GM21825 (cell line): Measurements from ENCODE around the gene VWA3A.
"Not testable (repeated sequence)": the region's sequence is repeated elsewhere in the genome, so short reads cannot be mapped to it uniquely, and the experiment has no call there.

Experiments
- ATAC-seq: cut with Tn5 transposase; IDR thresholded peaks from one replicate; pipeline ENCODE4 v1.9.1; 2021; ENCODE audit warnings: mild to moderate bottlenecking, moderate library complexity; ENCODE audit not compliant: unreplicated experiment

Gene VWA3A, protein sequence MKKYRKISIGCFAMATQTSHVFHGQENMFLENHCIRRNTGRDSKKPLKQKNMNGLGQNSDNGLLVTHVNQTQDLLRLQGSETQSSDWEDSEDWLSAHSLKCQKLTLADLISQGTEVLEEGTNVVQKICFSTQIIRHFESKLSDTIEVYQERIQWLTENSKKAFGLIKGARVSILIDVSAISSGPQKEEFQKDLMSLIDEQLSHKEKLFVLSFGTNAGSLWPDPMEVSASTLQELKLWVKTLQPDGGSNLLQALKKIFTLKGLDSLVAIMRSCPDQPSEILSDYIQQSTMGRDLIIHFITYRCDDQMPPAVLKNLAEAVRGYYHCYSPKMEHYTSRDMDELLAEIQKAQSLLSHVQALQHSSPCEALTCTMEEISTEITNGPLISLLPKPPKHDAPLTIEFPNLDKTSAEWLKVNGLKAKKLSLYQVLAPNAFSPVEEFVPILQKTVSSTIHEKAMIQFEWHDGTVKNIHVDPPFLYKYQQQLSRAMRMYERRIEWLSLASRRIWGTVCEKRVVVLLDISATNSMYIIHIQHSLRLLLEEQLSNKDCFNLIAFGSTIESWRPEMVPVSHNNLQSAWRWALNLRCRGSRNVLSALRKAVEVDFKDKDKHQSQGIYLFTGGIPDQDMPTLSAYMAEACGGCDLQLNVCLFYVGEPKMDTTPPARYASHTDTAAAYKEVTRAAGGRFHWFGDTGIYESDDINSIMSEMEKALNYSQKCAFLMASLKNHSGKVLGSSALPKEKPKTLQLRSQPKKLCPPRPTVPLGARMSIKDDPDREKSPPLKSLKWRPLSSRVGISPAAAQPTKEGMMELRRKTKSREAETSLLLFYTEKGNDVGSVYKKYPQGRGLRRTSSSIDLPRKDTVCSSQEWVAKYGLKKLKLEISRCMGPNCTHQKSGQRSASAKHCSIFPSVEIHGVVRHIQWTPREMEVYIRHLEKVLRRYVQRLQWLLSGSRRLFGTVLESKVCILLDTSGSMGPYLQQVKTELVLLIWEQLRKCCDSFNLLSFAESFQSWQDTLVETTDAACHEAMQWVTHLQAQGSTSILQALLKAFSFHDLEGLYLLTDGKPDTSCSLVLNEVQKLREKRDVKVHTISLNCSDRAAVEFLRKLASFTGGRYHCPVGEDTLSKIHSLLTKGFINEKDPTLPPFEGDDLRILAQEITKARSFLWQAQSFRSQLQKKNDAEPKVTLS

DNA sequence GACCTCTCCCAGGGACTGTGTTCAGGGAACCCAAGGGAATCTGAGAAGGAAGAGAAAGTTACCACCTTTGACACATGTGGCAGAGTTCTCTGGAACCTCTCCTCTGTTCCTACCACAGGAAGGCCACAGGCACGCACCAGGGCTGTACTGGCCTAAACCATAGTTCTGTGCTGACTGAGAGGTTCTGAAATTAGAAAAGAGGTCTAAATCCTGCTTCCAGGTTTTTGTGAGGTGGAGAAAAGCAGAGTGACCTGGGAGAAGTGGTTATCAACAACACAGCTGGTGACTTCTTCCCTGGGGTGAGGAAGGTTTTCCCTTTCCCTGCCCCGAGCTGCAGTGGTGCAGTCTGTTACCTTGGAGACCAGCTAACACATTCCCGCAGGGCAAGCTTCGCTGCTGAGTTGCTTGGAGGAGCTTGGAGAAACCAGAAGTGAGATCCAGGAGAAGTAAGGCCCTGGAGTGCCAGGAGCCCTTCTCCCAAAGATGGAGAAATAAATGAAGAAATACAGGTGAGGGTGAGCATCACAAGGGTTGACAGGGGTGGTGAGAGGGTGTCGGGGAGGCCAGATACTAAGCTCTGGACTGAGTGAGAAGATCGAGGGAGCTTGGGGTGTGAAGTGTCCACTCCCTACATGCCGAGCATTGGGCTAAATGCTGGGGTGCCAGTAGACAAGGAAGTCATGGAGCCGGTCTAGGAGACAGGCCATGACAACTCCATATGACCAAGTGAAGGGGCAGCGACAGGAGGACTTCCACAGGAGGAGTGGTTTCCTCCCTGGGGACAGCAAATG lies at the start of gene VWA3A:
VWA3A (plus strand) TSS at position 399 of the 791 bp plus-strand sequence; CDS start at position 496, 97 bp downstream.
- ATAC-seq: no peak

DNA sequence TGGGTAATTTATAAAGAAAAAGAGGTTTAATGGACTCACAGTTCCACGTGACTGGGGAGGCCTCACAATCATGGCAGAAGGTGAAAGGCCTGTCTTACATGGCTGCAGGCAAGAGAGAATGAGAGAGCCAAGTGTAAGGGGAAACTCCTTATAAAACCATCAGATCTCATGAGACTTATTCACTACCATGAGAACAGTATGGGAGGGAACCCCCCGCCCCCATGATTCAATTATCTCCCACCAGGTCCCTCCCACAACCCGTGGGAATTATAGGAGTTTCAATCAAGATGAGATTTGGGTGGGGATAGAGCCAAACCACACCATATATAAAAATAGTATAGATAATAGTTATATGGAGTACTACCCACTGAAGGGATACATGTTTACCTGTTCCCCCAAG lies 48.5 kb upstream of the VWA3A start:
- not testable (repeated sequence) for ATAC-seq

DNA sequence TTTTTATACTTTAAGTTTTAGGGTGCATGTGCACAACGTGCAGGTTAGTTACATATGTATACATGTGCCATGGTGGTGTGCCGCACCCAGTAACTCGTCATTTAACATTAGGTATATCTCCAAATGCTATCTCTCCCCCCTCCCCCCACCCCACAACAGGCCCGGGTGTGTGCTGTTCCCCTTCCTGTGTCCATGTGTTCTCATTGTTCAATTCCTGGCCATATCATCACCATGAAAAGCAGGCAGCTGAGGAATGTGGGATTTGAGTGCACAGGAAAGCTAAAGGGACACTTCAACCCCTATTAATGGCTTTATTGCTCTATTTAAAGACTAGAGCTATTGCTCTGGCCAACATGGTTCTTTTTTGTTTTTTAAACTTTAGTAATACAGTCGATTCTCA lies 46.5 kb upstream of the VWA3A start:
- ATAC-seq: not testable (repeated sequence)

DNA sequence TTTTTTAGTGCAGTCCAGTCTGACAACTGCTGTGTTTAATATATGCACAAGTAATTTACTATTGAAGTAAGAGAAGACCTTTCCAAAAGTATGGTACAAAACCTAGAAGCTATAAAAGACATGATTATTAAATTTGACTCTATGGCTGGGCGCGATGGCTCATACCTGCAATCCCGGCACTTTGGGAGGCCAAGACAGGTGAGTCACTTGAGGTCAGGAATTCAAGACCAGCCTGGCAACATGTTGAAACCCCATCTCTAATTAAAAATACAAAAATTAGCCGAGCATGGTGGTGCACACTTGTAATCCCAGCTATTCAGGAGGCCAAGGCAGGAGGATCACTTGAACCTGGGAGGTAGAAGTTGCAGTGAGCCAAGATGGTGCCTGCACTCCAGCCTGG lies 41.4 kb upstream of the VWA3A start:
- ATAC-seq: no peak

DNA sequence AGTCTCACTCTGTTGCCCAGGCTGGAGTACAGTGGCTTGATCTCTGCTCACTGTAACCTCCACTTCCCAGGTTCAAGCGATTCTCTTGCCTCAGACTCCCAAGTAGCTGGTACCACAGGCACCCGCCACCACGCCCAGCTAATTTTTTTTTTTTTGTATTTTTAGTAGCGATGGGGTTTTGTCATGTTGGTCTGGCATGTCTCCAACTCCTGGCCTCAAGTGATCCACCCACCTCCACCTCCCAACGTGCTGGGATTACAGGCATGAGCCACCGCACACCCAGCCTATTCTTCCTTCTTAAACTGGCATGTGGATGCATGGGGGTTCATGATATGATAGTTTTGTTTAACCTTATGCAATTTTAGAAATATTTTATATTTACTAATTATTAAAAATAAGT lies 39.4 kb upstream of the VWA3A start:
- no peak for ATAC-seq

DNA sequence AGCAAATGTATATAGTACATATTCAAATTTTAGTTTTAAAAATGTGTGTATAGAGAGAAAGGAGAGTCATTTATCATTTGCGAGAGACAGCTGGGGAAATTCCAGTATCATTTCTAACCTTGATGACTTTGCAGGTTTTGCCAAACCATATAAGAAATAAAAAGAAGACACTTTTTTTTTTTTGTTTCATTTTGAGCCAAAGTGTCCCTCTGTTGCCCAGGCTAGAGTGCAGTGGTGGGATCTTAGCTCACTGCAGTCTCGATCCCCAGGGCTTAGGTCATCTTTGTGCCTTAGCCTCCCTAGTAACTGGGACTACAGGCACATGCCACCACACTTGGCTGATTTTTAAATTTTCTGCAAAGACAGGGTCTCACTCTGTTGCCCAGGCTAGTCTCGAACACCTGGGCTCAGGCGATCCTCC lies 38.4 kb upstream of the VWA3A start:
- ATAC-seq: no peak

DNA sequence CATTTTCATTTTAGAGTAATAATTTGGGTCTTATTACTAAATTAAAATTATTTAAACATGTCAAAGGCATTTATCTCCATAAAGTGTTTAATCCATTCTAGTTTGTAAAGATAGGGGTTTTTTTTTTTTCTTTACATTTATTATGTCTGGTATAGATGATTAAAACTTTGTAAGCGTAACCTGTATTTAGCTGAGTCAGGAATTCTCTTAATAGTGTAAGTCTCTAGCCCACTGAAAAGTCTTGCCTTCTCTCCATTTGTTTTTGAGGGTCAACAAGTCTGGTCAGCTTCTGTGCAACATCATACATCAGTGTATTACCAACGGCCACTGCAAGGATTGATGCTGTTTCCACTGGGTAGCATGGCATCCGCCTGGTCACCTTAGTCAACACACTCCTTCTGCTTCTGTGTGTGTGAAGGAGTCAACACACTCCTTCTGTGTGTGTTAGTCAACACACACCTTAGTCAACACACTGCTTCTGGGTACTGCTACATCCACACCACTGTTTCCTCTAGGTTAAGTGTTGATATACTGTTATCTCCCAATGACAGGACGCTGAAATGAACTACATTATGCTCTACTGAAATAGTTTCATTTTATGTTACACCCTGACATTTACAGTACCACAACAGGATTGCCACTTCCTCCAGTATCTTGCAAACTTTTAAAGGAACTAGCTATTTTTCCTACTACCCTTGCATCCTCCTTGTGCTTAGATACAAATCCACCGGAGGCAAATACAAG lies 37.3 kb upstream of the VWA3A start:
- ATAC-seq: no peak

DNA sequence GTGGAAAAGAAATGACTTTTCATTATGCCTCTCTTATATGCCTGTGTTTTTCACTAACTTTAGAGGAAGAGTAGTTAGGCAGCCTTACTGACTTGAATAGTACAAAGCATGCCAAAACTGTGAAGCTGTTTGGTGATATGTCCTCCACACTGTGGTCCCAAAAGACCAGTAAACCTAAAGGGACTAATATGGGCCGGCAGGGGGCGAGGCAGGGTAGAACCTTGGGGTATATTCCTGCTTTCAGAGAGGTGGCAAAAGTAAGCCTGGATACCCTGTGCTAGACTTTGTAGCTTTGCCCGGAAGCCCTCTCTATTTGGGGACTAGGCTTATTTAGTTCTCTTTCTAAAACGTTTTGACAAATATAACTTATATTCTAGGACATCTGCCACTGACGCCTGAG lies 36.5 kb upstream of the VWA3A start:
- ATAC-seq: no peak

DNA sequence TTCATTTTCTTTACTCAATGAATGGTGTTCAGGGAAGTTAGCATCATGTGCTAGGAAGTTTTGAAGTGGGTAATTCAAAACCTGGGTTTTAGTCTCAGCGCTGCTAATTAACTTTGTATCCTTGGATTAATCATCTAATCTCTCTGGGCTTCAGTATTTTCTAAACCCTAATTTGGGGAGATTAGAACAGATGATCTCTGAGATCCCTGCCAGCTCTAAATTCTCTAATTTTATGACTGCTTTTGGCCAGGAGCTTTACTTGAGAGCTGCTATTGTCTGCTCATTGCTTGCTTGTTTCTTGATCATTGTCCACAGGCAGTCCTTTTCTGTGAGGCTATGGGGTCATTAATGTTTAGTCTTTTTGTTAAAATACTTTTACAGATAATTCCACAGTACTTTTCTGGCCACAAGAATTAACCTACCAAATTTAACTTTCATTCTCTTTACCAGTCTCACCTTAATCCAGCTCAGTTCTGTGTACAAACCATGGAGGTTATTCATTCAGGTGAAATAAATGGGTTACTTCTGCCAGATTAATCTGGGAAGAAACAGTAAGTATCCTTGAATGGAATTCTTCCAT lies 28.4 kb upstream of the VWA3A start:
- no peak for ATAC-seq

DNA sequence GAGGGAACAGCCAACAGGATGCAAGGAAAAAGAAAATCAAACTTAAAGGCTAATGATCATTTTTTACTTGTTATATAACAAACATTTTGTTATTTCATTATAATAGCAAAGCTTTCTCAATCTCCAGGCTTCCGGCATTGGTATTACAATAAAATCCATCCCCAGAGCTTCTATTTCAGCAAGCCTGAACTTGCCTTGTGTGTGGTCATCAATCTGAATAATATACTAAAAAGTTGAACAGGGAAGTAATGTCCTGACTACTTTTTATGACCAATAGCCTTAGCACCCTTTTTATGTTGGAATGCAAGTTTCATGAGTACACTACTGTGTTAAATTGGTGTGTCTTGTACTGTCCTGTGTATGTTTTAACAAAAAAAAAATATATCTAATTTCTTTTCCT lies 27.1 kb upstream of the VWA3A start:
- no peak for ATAC-seq

DNA sequence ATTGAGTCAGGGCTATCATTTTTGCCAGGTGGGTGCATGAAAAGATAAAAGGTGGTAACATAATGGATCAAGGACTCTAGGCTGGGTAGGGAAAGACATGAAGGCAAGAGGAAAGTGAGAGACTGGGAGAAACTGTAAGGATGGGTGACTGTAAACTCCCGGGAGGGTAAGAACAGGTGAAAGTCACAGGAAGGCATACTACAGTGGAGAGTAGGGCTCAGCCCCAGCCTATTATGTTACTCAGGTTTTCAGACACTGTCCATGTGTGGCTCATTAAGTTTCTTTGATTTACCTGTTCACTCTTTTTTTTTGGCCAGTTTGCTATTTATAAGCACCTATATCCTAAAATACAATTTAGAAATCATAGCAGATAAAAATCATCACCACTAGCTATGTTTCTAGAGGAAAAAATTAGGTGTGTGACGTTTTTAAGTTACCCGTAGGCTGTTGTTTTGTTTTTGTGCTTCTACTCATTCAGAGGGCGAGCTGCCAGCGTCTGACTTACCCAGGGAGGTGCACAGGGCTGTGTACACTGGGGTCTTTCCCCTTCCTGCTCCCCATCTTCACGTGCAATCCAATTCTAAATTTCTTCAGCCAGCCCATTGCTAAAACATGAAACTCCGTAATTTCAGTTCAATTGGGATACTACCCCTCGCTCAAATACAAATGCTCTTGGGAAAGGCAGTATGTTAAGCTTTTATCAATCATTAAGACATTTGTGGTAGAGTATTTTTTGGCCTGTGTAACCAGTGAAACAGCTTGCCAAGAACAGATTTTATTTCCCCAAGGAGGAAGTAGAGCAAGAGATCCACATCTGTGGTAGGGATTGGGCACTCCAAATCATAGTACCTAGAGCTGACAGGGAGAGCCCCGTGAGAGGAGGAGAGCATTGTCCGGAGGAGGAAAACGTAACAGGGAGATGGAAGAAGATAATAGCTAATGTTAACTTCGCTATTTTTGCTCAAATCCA lies 21.7 kb upstream of the VWA3A start:
- ATAC-seq: no peak

DNA sequence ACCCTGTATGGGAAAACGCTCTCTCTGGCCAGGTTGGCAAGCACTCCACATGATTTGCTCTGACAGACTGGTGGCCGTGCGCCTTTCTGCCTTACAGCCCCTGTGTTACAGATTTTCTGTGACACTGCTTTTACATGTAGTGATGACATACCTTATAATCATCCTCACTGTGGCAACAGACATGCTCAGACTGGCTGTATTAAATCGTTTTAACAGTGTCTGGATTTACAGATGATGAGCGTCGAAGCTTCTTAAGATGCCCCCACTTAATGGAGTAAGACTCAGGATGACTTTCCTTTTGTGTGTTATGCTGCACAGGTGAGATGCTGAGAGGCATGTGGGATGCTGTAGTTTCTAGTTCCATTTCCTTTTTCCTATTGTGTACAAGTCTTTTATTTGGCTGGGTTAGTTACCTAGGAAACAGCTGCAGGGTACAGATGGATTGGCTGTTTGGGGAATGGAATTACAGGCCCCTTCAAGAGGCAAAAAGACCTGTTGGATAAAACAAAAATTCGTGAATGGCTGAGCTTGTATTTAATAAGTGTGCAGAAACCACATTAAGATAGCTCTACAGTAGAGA lies 20.9 kb upstream of the VWA3A start:
- ATAC-seq: no peak

DNA sequence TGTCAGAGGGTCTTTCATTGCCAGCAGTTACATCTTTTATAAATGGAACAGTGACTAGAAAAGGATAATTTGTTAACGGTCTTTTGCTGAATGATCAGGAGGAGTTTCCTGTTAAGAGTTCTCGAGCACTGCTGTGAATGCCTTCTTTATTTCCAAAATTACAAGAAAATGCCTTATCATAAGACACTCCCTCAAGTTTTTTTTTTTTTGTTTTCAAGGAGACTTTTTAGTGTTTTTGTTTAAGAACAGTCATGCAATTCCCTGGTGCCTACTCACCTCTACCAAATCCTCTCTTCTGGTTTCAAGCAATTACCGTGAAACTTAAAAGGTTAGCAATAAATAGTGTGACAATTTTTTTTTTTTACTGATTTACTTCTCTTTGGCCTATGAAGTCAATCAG lies 19.0 kb upstream of the VWA3A start:
- ATAC-seq: no peak

DNA sequence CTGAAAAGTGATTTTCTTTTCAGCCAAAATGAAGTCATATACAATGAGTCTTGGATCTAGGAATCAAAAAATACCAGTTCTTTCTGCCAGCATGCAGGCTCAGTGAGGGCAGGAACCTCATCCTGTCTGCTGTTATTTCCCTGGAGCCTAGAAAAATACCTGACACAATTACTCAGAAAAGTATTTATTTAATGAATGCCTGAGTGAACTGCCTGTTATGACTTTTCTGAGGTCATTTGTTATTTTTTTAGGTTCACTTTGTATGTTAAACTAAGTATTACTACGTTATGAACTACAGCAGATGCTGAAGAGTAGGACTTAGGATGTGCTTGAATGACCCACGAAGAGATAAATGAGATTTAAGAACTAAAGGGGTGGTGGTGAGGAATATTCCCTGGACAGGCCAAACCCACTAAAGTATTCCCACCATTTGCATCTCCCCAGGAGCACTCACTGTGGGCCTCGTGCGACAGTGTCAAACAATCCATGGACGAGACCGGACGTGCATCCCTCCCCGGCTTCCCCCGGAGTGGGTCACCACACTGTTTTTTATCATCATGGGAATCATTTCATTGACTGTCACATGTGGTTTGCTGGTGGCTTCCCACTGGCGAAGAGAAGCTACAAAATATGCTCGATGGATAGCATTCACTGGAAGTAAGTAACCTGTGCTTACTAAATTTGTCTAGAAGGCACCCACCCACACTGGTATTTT lies 17.1 kb upstream of the VWA3A start:
- no peak for ATAC-seq

DNA sequence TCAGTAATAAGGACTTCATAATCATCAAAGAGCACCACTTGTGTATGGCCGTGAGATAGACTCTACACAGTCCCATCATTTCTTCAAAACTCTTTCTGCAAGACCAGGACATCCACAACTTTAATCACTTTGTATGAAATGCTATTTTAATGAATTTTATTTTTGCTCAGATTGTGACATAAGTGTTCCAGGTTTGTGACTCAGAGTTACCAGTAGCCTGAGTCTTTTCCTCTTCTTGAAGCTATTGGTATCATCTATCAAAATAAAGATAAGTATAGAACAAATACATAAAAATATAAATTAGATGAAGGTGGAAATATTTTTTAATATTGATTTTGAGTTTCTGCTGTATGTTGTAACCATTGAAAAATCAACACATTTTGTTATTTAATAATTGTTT lies 16.6 kb upstream of the VWA3A start:
- no peak for ATAC-seq

DNA sequence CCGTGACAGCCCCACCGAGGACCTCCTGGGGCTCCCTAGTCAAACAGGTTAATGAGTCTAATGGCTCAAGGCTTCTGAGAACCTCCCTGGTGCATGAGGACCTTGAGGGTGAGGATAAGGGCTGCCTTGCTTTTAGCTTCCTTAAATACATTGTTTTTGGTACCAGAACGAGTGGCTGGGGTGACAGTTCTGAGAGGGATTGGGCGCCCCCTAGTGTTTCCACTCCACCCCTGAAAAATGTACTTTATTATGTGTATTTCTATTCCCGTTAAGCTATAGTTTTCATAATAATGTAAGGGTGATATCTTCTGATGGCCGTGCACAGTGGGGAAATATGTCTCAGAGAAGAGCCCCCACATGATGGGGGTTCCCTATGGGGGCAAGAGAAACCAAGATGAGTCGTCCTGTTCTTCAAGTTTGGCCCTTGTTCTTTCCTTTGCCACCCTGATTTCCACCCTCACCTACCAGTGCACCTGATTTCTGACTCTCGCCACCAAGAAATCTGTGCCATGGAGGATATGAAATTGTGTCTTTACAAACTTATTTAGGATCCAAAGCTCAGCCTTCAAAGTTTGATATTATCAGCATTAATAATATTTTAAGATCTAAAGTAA lies 14.5 kb upstream of the VWA3A start:
- no peak for ATAC-seq

DNA sequence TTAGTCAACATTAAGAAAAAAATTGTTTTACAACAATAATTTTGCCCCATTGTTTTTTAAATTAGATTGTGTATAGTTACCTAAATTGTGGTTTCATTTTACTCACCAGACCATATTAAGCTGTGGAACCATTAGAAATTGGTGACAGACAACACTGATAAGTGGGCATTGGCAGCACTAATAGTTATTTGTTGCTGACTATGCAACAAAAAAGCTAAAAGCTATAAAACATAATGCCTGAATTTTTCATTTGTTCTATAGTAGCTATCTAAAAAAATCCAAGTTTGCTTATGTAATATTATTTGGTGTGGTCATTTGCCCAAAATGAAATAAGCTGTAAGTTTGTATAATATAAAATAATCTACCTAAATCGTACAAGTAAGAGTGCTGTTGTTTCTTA lies 13.7 kb upstream of the VWA3A start:
- no peak for ATAC-seq
